ENCODE results near the gene GATM.
A peak's percentile ranks its signal among the peaks of the same experiment; 100 is the strongest.
"Not testable (repeated sequence)": the region's sequence is repeated elsewhere in the genome, so short reads cannot be mapped to it uniquely, and the experiment has no call there.

The GATM gene

GRCh38 chr15:45376300-45376928 is 1.9 kb downstream of the GATM start:
- no peaks in the 10 kb centered on the region for H3K9me3 Mint-ChIP-seq
- H3K27me3 Mint-ChIP-seq: peaks cover 45% of the 10 kb centered on the region
- H3K4me3 Mint-ChIP-seq: peak overlapping the region; percentile 6
- H3K27ac Mint-ChIP-seq: no peak overlapping the region
- no peaks in the 10 kb centered on the region for H3K36me3 Mint-ChIP-seq (ENCODE audit: low read depth)
- H3K4me1 Mint-ChIP-seq (ENCODE audit: low read depth): peaks cover 20% of the 10 kb centered on the region

GRCh38 chr15:45375836-45376235 is 2.5 kb downstream of the GATM start:
- Mint-ChIP-seq H3K36me3 (ENCODE audit: low read depth) (no peaks in the 10 kb centered on the region), H3K9me3 (no peaks in the 10 kb centered on the region), H3K4me1 (ENCODE audit: low read depth) (peaks cover 20% of the 10 kb centered on the region), H3K27me3 (peaks cover 45% of the 10 kb centered on the region), H3K4me3 (no peak overlapping the region), H3K27ac (no peak overlapping the region)

- no peaks in the 10 kb centered on the region for H3K9me3 Mint-ChIP-seq
- no peaks in the 10 kb centered on the region for H3K36me3 Mint-ChIP-seq (ENCODE audit: low read depth)
- peaks cover 18% of the 10 kb centered on the region for H3K4me1 Mint-ChIP-seq (ENCODE audit: low read depth)
- no peak overlapping the region for H3K4me3 Mint-ChIP-seq
- peaks cover 34% of the 10 kb centered on the region for H3K27me3 Mint-ChIP-seq
- H3K27ac Mint-ChIP-seq: no peak overlapping the region
These were observed 4.4 kb downstream of the GATM start for GRCh38 chr15:45373976-45374375.

- peaks cover 26% of the 10 kb centered on the region for H3K27me3 Mint-ChIP-seq
- H3K27ac Mint-ChIP-seq: no peak overlapping the region
- peaks cover 8% of the 10 kb centered on the region for H3K4me1 Mint-ChIP-seq (ENCODE audit: low read depth)
- no peaks in the 10 kb centered on the region for H3K36me3 Mint-ChIP-seq (ENCODE audit: low read depth)
- H3K4me3 Mint-ChIP-seq: no peak overlapping the region
- H3K9me3 Mint-ChIP-seq: no peaks in the 10 kb centered on the region
These were observed 6.0 kb downstream of the GATM start for GRCh38 chr15:45372041-45372995.

- Mint-ChIP-seq H3K27me3 (peaks cover 18% of the 10 kb centered on the region), H3K27ac (no peak overlapping the region), H3K9me3 (no peaks in the 10 kb centered on the region), H3K4me3 (no peak overlapping the region), H3K36me3 (ENCODE audit: low read depth) (no peaks in the 10 kb centered on the region), H3K4me1 (ENCODE audit: low read depth) (peaks cover 1% of the 10 kb centered on the region)
These were observed 6.8 kb downstream of the GATM start for GRCh38 chr15:45371546-45371945.

GRCh38 chr15:45370042-45370441 is 8.3 kb downstream of the GATM start:
- H3K9me3 Mint-ChIP-seq; H3K4me3 Mint-ChIP-seq; H3K27ac Mint-ChIP-seq; H3K36me3 Mint-ChIP-seq (ENCODE audit: low read depth); H3K4me1 Mint-ChIP-seq (ENCODE audit: low read depth); H3K27me3 Mint-ChIP-seq: not testable (repeated sequence)

GRCh38 chr15:45367222-45367621 is 11.1 kb downstream of the GATM start:
- not testable (repeated sequence) for H3K27ac Mint-ChIP-seq; H3K4me1 Mint-ChIP-seq (ENCODE audit: low read depth); H3K4me3 Mint-ChIP-seq; H3K9me3 Mint-ChIP-seq; H3K36me3 Mint-ChIP-seq (ENCODE audit: low read depth); H3K27me3 Mint-ChIP-seq

GRCh38 chr15:45364271-45364670 is 14.1 kb downstream of the GATM start:
- Mint-ChIP-seq H3K27me3 (no peaks in the 10 kb centered on the region), H3K27ac (no peak overlapping the region), H3K4me1 (ENCODE audit: low read depth) (no peaks in the 10 kb centered on the region), H3K36me3 (ENCODE audit: low read depth) (peaks cover 4% of the 10 kb centered on the region), H3K9me3 (no peaks in the 10 kb centered on the region), H3K4me3 (no peak overlapping the region)

- Mint-ChIP-seq H3K27ac (no peak overlapping the region), H3K36me3 (ENCODE audit: low read depth) (peaks cover 4% of the 10 kb centered on the region), H3K9me3 (no peaks in the 10 kb centered on the region), H3K27me3 (no peaks in the 10 kb centered on the region), H3K4me1 (ENCODE audit: low read depth) (no peaks in the 10 kb centered on the region), H3K4me3 (no peak overlapping the region)
These were observed 14.5 kb downstream of the GATM start for GRCh38 chr15:45363801-45364200.

GRCh38 chr15:45363334-45363733 is 15.0 kb downstream of the GATM start:
- H3K36me3 Mint-ChIP-seq (ENCODE audit: low read depth): peaks cover 4% of the 10 kb centered on the region
- no peaks in the 10 kb centered on the region for H3K4me1 Mint-ChIP-seq (ENCODE audit: low read depth)
- H3K27me3 Mint-ChIP-seq: no peaks in the 10 kb centered on the region
- no peaks in the 10 kb centered on the region for H3K9me3 Mint-ChIP-seq
- H3K27ac Mint-ChIP-seq: no peak overlapping the region
- H3K4me3 Mint-ChIP-seq: no peak overlapping the region

- Mint-ChIP-seq H3K27me3 (no peaks in the 10 kb centered on the region), H3K36me3 (ENCODE audit: low read depth) (peaks cover 4% of the 10 kb centered on the region), H3K9me3 (no peaks in the 10 kb centered on the region), H3K4me1 (ENCODE audit: low read depth) (no peaks in the 10 kb centered on the region), H3K4me3 (no peak overlapping the region), H3K27ac (no peak overlapping the region)
These were observed 15.9 kb downstream of the GATM start for GRCh38 chr15:45362419-45362818.

GRCh38 chr15:45361878-45362277 is 16.5 kb downstream of the GATM start:
- H3K9me3 Mint-ChIP-seq: no peaks in the 10 kb centered on the region
- H3K36me3 Mint-ChIP-seq (ENCODE audit: low read depth): peaks cover 4% of the 10 kb centered on the region
- H3K4me1 Mint-ChIP-seq (ENCODE audit: low read depth): no peaks in the 10 kb centered on the region

GRCh38 chr15:45355860-45356259 is 22.5 kb downstream of the GATM start:
- no peak overlapping the region for H3K27ac Mint-ChIP-seq
- no peaks in the 10 kb centered on the region for H3K4me1 Mint-ChIP-seq (ENCODE audit: low read depth)
- H3K9me3 Mint-ChIP-seq: no peaks in the 10 kb centered on the region
- H3K36me3 Mint-ChIP-seq (ENCODE audit: low read depth): no peaks in the 10 kb centered on the region
- peaks cover 4% of the 10 kb centered on the region for H3K27me3 Mint-ChIP-seq
- H3K4me3 Mint-ChIP-seq: no peak overlapping the region

More at GRCh38 chr15:45361878-45362277, 16.5 kb downstream of the GATM start:
- no peaks in the 10 kb centered on the region for H3K27me3 Mint-ChIP-seq
- no peak overlapping the region for H3K27ac Mint-ChIP-seq
- no peak overlapping the region for H3K4me3 Mint-ChIP-seq

GRCh38 chr15:45354711-45355110 is 23.6 kb downstream of the GATM start:
- Mint-ChIP-seq H3K36me3 (ENCODE audit: low read depth) (no peaks in the 10 kb centered on the region), H3K9me3 (no peaks in the 10 kb centered on the region), H3K4me1 (ENCODE audit: low read depth) (no peaks in the 10 kb centered on the region), H3K27ac (no peak overlapping the region), H3K4me3 (no peak overlapping the region), H3K27me3 (peaks cover 8% of the 10 kb centered on the region)

- Mint-ChIP-seq H3K27ac (no peak overlapping the region), H3K4me3 (no peak overlapping the region), H3K4me1 (ENCODE audit: low read depth) (no peaks in the 10 kb centered on the region), H3K36me3 (ENCODE audit: low read depth) (no peaks in the 10 kb centered on the region), H3K27me3 (peaks cover 36% of the 10 kb centered on the region), H3K9me3 (no peaks in the 10 kb centered on the region)
These were observed 27.1 kb downstream of the GATM start for GRCh38 chr15:45351227-45351626.
